Esophagus muscularis mucosa (tissue), 4 donors: Measurements from ENCODE around the gene E4F1. TPM values are rescaled to one million over a fixed set of nuclear protein-coding genes. Genes with fewer than 3 reads are reported as not detected.

ENCODE experiments used
- DNase-seq: peaks from one replicate; pipeline ENCODE4 v3.0.0-alpha.2; 2017; ENCODE audit errors: extremely low spot score
- H3K27ac ChIP-seq, 4 donors: fragments of 200-600 bp; sonication (generic); replicated peaks in 1 of 4; 1 replicate in 3 of 4; 2 replicates in 1 of 4; pipeline ENCODE4 v1.5.1; 2016 to 2019; ENCODE audit warnings: mild to moderate bottlenecking in 1 of 4
- H3K27me3 ChIP-seq, 4 donors: fragments of 200-600 bp; sonication (generic); one replicate each; pipeline versions ENCODE4 v1.5.1 to v1.6.0; 2016 to 2019
- H3K36me3 ChIP-seq, 4 donors: fragments of 200-600 bp; sonication (generic); one replicate each; pipeline ENCODE4 v1.5.1; 2016 to 2019
- H3K4me1 ChIP-seq, 4 donors: fragments of 200-600 bp; sonication (generic); one replicate each; pipeline ENCODE4 v1.5.1; 2016 to 2019
- H3K4me3 ChIP-seq, 4 donors: fragments of 200-600 bp; sonication (generic); 1 replicate in 2 of 4; 2 replicates in 2 of 4; pipeline ENCODE4 v1.5.1; 2016 to 2019; ENCODE audit warnings: mild to moderate bottlenecking in 4 of 4, moderate library complexity in 1 of 4
- H3K9me3 ChIP-seq, 4 donors: fragments of 200-600 bp; sonication (generic); 1 replicate in 3 of 4; 2 replicates in 1 of 4; pipeline ENCODE4 v1.5.1; 2016 to 2019
- EP300 ChIP-seq: sonication (generic); formaldehyde crosslinking; IDR thresholded peaks from one replicate; pipeline ENCODE4 v1.6.1; 2017; ENCODE audit warnings: antibody characterized with exemption
- POLR2A ChIP-seq: fragments of 450-650 bp; IDR thresholded peaks from one replicate; pipeline ENCODE4 v1.6.1; 2017; ENCODE audit warnings: antibody characterized with exemption, moderate library complexity, mild to moderate bottlenecking, low read depth
- POLR2AphosphoS5 ChIP-seq, 2 donors: sonication (generic); formaldehyde crosslinking; IDR thresholded peaks; one replicate each; pipeline ENCODE4 v1.6.1; 2017; ENCODE audit warnings: antibody characterized with exemption in 2 of 2
- WGBS: methylation state at CpG from one replicate; pipeline ENCODE4 v1.1.5; 2018; 5-methylcytosine and 5-hydroxymethylcytosine counted together
- intact Hi-C: fragments of 100-400 bp; cut with DNase I; formaldehyde crosslinking; loops from one replicate; pipeline ENCODE4 v1.15.1; 2023
- total RNA-seq, 4 donors: library from RNA; depleted of rRNA; stranded (reverse); fragments of >200 nt; gene quantifications; one replicate each; pipeline versions ENCODE4 v1.1.0 to v1.2.1, GENCODE V29; 2016
- TF ChIP-seq, protein P1 (sequence below), 3 experiments: fragments of 200-600 bp in 2 of 3; fragments of 450-650 bp in 1 of 3; sonication (generic) in 2 of 3; IDR thresholded peaks; one replicate each; pipeline ENCODE4 v1.5.1; 2017 to 2019; ENCODE audit warnings: antibody characterized with exemption in 3 of 3, mild to moderate bottlenecking in 2 of 3, moderate library complexity in 1 of 3

Gene E4F1
- total RNA-seq, 4 donors from 2014 or later, result 19.1 to 39.7 (median 28.5) TPM

DNA sequence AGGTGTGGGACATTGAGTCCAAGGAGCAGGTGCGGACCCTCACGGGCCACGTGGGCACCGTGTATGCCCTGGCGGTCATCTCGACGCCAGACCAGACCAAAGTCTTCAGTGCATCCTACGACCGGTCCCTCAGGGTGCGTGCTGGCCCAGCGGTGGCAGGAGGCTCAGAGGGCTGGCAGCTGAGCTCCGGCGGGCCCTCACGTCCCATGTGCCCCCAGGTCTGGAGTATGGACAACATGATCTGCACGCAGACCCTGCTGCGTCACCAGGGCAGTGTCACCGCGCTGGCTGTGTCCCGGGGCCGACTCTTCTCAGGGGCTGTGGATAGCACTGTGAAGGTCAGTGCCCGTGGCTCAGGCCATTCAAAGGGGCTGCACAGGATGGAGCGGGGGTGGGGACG, 47.3 kb upstream of the E4F1 start:
- H3K4me3 ChIP-seq, result no peak overlapping the region
- DNase-seq, result no peak
- TF ChIP-seq, protein P1, sequence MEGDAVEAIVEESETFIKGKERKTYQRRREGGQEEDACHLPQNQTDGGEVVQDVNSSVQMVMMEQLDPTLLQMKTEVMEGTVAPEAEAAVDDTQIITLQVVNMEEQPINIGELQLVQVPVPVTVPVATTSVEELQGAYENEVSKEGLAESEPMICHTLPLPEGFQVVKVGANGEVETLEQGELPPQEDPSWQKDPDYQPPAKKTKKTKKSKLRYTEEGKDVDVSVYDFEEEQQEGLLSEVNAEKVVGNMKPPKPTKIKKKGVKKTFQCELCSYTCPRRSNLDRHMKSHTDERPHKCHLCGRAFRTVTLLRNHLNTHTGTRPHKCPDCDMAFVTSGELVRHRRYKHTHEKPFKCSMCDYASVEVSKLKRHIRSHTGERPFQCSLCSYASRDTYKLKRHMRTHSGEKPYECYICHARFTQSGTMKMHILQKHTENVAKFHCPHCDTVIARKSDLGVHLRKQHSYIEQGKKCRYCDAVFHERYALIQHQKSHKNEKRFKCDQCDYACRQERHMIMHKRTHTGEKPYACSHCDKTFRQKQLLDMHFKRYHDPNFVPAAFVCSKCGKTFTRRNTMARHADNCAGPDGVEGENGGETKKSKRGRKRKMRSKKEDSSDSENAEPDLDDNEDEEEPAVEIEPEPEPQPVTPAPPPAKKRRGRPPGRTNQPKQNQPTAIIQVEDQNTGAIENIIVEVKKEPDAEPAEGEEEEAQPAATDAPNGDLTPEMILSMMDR (IDR thresholded peaks at IDR 0.05), result no peak
- no peak for TF ChIP-seq POLR2A
- TF ChIP-seq POLR2AphosphoS5 (IDR thresholded peaks at IDR 0.05), result no peak
- no peak for TF ChIP-seq EP300
- H3K4me1 ChIP-seq, result peaks cover 0 to 11% (median 0%) of the 10 kb centered on the region in 4 donors
- H3K27ac ChIP-seq, result no peak overlapping the region
- intact Hi-C loops, result no loop called here
- 89% methylated on average over 7 of the region's 23 CpGs for WGBS
- peaks cover 60 to 72% (median 71%) of the 10 kb centered on the region in 4 donors for H3K36me3 ChIP-seq
- peaks cover 0 to 13% (median 0%) of the 10 kb centered on the region in 4 donors for H3K27me3 ChIP-seq
- no peaks in the 10 kb centered on the region for H3K9me3 ChIP-seq

DNA sequence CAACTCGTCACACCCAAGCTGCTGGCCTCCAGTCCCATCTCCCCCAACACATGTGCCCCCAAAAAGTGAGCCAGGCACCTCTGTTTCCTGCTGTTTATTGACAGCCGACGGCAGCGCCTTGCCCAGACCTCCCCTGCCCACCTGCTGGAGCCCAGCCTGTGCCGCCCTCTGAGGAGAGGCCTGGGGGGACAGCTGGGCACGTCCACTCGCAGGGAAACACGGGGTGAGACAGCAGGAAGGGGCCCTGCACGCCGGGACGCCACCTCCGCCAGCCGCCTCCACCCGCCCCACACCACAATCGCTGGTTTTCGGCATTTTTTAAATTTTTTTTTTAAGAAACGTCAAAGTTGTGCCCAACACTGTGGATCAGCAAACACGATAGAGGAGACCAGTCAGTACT, 46.3 kb upstream of the E4F1 start:
- DNase-seq, result no peak
- H3K27me3 ChIP-seq, result peaks cover 0 to 13% (median 0%) of the 10 kb centered on the region in 4 donors
- H3K4me3 ChIP-seq, result no peak overlapping the region
- peaks cover 50 to 62% (median 60%) of the 10 kb centered on the region in 4 donors for H3K36me3 ChIP-seq
- H3K4me1 ChIP-seq, result peaks cover 0 to 11% (median 0%) of the 10 kb centered on the region in 4 donors
- no peaks in the 10 kb centered on the region for H3K9me3 ChIP-seq
- intact Hi-C loops, result no loop called here
- WGBS, result 91% methylated on average over 15 of the region's 18 CpGs
- H3K27ac ChIP-seq, result no peak overlapping the region
- no peak for TF ChIP-seq POLR2A
- no peak for TF ChIP-seq EP300
- TF ChIP-seq, protein P1 (IDR thresholded peaks at IDR 0.05), result no peak
- TF ChIP-seq POLR2AphosphoS5 (IDR thresholded peaks at IDR 0.05), result no peak

DNA sequence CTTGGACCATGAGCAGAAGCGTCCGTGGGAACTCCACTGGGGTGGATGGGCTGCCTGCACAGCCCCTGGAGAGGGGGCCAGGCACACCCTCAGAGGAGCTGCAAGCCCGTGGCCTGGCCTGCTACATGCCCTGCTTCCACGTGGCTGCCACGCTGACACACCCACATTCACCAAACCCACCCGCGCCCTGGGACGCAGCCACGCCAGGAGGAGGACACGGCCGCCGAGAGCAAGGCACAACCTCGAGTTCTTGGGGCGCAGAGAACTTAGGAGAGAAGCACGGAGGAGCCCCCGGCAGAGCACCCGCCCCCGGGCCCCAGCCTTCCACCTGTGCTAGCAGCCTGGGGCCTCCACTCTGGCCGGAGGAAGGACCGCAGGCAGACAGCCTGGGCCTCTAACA, 45.8 kb upstream of the E4F1 start:
- TF ChIP-seq POLR2A (no peak), EP300 (no peak), POLR2AphosphoS5 (IDR thresholded peaks at IDR 0.05) (no peak)
- TF ChIP-seq, protein P1 (IDR thresholded peaks at IDR 0.05), result no peak
- peaks cover 46 to 57% (median 56%) of the 10 kb centered on the region in 4 donors for H3K36me3 ChIP-seq
- no peaks in the 10 kb centered on the region for H3K9me3 ChIP-seq
- H3K4me3 ChIP-seq, result no peak overlapping the region
- intact Hi-C loops, result no loop called here
- H3K27ac ChIP-seq, result no peak overlapping the region
- peaks cover 0 to 11% (median 0%) of the 10 kb centered on the region in 4 donors for H3K4me1 ChIP-seq
- H3K27me3 ChIP-seq, result peaks cover 0 to 13% (median 0%) of the 10 kb centered on the region in 4 donors
- 93% methylated on average over 4 of the region's 20 CpGs for WGBS
- DNase-seq, result no peak

DNA sequence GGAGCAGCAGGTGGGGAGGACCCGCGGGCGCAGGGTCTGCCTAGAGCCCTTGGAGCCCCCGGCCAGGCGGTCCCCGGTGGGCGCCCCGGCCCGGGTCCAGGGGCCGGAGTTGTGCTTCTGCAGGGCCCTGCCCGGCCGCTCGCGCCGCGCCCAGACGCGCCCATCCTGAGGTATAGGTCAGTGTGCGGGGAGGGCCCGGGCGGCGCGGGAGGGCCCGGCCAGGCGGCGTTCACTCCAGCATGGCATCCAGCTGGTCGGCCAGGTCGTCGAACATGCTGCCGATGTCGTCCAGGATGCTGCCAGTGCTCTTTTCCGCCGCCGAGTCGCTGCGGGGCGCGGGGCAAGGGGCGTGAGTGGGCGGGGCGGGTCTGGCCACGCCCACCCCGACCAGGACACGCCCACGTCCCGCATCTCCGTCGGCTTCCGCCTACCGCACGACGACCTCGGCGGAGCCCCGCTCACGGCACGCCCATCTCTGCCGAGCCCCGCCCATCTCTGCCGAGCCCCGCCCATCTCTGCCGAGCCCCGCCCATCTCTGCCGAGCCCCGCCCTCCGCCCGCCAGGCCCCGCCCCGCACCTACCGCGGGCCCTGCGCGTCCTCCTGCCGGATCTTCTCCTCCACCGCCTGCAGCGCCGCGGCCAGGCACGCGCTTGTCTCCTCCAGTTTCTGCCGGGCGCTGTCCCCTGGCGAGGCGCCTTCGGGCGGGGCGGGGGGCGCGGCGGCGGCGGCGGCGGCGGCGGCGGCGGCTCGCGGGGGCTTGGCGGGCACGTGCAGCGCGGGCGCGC, 44.9 kb upstream of the E4F1 start:
- Histone ChIP-seq H3K27me3 (peaks cover 0 to 13% (median 0%) of the 10 kb centered on the region in 4 donors), H3K36me3 (peaks cover 39 to 48% (median 46%) of the 10 kb centered on the region in 4 donors), H3K9me3 (no peaks in the 10 kb centered on the region), H3K4me3 (no peak overlapping the region), H3K4me1 (peaks cover 0 to 11% (median 0%) of the 10 kb centered on the region in 4 donors), H3K27ac (no peak overlapping the region)
- intact Hi-C loops, result no loop called here
- no CpG with 5 or more reads among the region's 106 CpGs for WGBS
- no peak for TF ChIP-seq POLR2AphosphoS5 (IDR thresholded peaks at IDR 0.05)
- TF ChIP-seq POLR2A, result no peak
- TF ChIP-seq, protein P1 (IDR thresholded peaks at IDR 0.05), result no peak
- TF ChIP-seq EP300, result no peak
- no peak for DNase-seq
